ENCODE data around the gene CTNNA3.
A peak's percentile ranks its signal among the peaks of the same experiment; 100 is the strongest.
"Not testable (repeated sequence)": the region's sequence is repeated elsewhere in the genome, so short reads cannot be mapped to it uniquely, and the experiment has no call there.

CTNNA3 gene

GRCh38 chr10:66467042-66467441 is 1229.0 kb downstream of the CTNNA3 start:
- DNase-seq: no peak

GRCh38 chr10:66466622-66467021 is 1229.4 kb downstream of the CTNNA3 start:
- no peak for DNase-seq

DNA sequence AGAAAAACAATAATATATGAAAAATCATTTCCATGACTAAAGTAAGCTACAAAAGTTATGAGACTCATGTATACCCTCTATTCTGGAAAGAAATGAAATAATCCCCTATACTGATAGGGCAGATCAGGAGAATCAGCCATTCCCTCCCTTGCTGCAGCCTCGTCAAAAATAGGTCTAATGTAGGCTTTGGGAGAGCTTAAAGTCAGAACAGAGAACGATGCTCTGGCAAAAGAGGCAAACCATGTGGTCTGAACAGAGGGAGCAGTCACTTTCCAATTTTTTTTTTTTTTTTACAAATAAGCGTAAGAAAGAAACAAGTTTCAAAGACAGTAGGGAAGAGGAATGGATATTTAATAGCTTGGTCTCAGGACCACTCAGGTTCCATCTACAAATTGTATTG is 1232.4 kb downstream of the CTNNA3 start:
- DNase-seq: no peak

GRCh38 chr10:66457629-66458028 is 1238.4 kb downstream of the CTNNA3 start:
- no peak for DNase-seq

DNA sequence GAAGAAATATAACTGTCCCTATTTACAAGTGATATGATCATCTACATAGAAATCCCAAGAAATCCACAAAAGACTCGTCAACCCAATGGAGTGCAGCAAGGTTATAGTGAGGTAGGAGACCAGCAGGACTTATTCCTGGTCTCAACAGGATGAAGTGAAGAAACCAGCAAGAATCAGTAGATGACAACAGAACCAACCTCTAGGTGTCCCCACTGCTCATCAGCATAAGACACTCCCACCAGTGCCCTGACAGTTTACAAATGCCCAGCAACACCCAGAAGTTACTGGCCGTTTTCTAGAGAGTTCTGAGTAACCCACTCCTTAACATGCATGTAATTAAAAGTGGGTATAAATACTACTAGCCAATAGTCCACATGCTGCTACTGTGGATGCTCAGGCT is 1240.7 kb downstream of the CTNNA3 start:
- peak; percentile 15 for DNase-seq

- no peak for DNase-seq
Observed at GRCh38 chr10:66440568-66440967, 1255.4 kb downstream of the CTNNA3 start.

DNA sequence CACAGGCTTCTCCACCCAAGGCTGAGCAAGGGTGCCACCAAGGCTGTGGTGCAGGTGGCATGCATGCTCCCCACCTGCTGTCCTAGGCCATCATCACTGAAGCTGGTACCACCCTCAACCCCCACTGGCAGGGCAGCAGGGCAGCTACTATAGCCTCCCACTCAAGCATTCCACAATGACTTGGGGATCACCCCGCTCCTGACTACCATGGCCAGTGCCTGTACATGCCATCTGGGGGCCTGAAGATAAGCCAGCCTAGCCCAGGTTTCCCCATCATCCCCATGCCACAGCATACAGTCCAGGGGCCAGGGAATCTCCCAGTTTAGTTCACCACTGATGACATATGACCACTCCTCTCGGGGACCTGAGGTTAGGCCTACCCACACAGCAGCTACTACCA is 1281.1 kb downstream of the CTNNA3 start:
- no peak for DNase-seq

DNA sequence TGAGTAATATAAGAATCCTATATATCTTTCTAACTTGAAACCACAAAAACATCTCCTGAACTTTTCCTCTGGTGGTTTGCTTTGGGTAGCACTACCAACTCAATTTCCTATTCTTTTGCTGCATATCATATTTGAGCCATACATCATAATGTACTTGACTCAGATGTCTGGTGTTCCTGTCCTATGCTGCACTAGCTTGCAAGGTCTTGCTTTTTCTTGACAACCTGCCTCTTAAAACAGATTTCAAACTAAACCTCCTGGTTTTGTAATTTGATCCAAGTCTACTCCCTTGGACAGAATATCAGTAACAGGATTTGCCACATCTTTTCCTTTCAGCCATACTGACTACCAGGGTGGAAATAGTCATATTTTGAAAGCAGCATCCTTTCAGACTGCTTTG is 1290.4 kb downstream of the CTNNA3 start:
- DNase-seq: no peak

DNA sequence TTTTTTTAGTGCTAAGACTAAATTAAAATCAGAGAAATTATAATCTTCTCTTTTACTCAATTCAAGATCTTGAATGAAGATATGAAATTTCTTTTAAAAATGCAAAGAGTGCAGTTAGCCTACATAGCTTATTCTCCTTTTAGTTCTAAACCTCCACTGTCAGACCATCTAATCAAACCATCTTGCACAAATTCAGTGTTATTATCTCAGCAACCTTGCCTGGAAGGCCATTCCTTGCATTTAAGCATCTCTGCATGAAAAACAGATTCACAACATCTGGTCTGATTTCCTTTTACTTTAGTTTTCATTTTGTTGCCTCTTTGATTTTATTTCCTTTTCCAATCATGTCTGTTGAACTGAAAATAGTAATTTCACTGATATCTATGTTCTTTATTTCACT is 1297.3 kb downstream of the CTNNA3 start:
- no peak for DNase-seq

DNA sequence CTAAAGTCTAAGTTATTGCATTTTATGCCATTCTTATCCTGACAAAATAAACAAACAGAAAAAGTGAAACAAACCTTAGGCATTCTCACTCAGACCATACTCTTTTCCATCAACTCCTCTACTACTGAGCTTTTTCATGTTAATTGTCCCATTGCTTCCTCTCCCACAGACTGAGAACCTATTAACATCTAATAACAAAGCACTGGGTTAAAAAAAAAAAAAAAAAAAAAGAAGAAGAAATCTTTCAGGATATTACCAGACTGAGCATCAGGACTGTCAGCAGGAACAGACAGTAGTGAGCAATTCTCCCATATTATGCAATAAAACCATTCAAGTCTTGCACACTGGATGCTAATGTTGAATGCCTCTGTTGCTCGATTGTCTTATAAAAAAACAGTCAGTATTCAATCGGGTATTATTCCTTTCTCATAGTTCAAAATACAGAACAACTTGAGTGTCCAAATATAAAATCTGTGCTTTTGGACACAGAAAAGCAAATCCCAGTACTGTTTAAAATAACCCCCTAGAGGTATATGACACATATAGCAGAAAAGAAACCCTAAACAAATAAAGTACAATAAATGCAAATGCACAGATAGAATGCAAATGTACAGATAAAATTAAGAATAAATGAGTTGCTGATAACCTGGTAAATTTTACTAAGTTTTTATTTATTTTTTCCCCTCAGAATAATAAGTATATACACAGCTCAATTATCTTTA is 1301.5 kb downstream of the CTNNA3 start:
- no peak for DNase-seq

GRCh38 chr10:66390926-66391325 is 1305.1 kb downstream of the CTNNA3 start:
- no peak for DNase-seq

DNA sequence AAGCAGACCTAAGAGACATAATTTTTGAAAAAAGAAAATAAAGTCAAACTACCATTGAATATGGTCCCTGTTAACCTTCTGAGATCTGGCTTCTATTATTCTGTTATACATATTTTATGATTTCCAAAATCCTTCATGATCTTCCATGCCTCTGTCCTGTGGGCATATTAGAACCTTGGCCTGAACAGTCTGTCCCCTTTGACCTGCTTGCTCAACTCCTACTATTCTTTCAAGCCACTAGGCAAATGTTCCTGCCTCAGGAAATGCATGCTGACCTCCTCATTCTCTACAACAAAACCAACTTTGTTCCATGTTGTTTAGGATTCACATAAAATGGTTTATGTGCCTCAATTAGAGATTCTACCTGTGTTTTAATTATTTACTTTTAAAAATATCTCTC is 1315.0 kb downstream of the CTNNA3 start:
- DNase-seq: no peak

- peak; percentile 47 for DNase-seq
Observed at GRCh38 chr10:66378117-66378876, 1317.7 kb downstream of the CTNNA3 start.

- DNase-seq: no peak
Observed at GRCh38 chr10:66368146-66368545, 1327.8 kb downstream of the CTNNA3 start.

DNA sequence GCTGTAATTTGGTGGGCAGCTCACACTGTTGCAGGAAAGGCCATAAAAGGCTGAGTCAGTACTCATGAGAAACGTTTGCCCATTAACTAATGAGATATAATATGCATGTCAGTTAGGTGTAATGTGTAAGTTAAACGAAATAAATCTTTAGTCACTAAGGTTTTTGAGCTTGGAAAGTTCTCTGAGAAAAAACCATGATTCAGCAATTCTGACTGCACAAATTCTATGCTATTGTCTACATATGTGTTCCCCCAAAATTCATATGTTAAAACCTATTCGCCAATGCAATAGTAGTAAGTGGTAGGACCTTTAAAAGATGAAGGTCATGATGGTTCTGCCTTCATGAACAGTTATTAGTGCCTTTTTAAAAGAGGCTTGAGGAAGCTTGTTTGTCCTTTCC is 1329.8 kb downstream of the CTNNA3 start:
- DNase-seq: no peak

- no peak for DNase-seq
Observed at GRCh38 chr10:66365686-66366085, 1330.3 kb downstream of the CTNNA3 start.

GRCh38 chr10:66362522-66362921 is 1333.5 kb downstream of the CTNNA3 start:
- peak; percentile 27 for DNase-seq

GRCh38 chr10:66353822-66354221 is 1342.2 kb downstream of the CTNNA3 start:
- DNase-seq: not testable (repeated sequence)

DNA sequence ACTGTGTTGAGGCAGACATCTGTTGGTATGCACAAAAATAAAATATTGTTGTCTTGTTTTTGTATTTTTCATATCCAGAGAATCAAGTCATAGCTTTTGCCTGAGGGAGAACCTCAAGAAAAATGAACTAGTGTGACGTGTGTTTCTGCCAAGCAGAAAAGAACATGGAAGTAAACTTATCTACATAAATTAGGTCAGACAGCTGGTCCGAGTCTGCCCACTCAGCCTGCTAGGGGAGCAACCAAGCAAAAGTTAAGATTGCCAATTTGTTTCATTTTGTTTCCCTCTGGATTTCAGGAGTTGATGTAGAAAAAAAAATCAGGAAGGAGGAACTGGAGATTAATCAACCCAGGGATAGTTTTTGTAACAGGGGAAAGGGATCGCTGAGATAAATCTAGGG is 1342.6 kb downstream of the CTNNA3 start:
- no peak for DNase-seq

- DNase-seq: no peak
Observed at GRCh38 chr10:66350622-66351399, 1345.2 kb downstream of the CTNNA3 start.

DNA sequence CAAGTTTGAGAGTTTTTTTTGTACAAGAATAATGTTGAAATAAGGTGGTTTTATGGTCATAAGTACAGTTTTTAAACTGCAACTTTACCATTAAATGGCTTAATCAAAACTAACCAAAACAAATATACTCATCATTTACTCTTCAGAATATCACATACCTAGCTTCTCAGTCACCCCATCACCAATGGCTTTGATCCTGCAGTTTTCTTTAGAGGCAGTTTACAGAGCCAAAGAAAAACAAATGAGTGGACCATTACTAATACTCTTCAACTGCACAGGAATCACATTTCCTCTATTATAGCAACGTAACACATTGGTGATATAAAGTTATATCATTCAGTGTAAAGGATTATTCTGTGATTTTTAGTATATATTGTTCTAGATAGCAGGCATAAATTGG is 1346.3 kb downstream of the CTNNA3 start:
- no peak for DNase-seq

GRCh38 chr10:66349076-66349475 is 1346.9 kb downstream of the CTNNA3 start:
- no peak for DNase-seq

GRCh38 chr10:66337211-66337610 is 1358.8 kb downstream of the CTNNA3 start:
- no peak for DNase-seq

DNA sequence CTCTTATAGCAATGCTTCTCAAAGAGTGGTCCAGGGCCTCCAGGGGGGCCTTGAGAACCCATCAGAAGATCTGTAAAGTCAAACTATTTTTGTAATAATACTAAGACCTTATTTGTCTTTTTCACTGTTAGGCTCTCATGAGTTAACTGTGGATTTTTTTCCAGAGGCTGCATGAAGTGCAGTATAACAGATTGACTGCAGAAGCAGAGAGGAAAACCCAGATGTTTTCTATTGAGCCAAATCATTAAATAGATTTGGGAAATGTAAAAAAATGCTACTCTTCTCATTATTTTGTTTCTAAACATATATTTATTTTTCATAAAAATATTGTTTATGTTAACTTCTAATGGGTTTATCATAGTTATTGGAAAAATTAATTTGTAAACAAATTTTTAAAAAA is 1359.2 kb downstream of the CTNNA3 start:
- no peak for DNase-seq

Measured in OCI-M1 (cell line).